Activated CD8-positive, alpha-beta memory T cell treated with anti-CD3 and anti-CD28 coated beads for 4 hours (primary cell): ENCODE results near the gene DENND6B.
"Not testable (repeated sequence)": the region's sequence is repeated elsewhere in the genome, so short reads cannot be mapped to it uniquely, and the experiment has no call there.

ENCODE experiments used
- DNase-seq, 2 donors: peaks; one replicate each; pipeline ENCODE4 v3.0.0-alpha.2; 2020; ENCODE audit warnings: low read depth in 2 of 2

DENND6B gene

GRCh38 chr22:50289151-50289941 is 37.5 kb downstream of the DENND6B start:
- no peak for DNase-seq

DNA sequence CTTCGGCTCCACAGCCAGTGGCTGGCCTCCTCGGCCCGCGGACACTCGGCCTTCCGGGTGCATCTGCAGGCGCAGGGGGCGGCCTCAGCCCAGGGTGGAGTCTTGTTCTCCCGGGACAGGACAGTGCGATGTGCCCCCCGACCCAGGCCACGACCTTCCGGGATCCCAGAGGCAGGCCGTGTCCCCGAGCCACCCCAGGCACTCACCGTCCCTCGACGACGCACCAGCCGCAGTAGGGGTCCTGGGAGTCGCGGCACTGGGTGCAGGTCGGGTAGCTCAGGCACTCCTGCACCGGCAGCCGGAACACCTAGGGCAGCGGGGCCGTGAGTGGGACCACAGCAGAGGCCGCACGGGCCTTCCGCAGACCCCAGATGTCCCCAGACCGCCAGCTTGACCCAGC is 39.1 kb downstream of the DENND6B start:
- no peak for DNase-seq

GRCh38 chr22:50286701-50287318 is 40.0 kb downstream of the DENND6B start:
- DNase-seq: no peak

GRCh38 chr22:50286275-50286674 is 40.5 kb downstream of the DENND6B start:
- no peak for DNase-seq

GRCh38 chr22:50285568-50286229 is 41.1 kb downstream of the DENND6B start:
- DNase-seq: no peak

DNA sequence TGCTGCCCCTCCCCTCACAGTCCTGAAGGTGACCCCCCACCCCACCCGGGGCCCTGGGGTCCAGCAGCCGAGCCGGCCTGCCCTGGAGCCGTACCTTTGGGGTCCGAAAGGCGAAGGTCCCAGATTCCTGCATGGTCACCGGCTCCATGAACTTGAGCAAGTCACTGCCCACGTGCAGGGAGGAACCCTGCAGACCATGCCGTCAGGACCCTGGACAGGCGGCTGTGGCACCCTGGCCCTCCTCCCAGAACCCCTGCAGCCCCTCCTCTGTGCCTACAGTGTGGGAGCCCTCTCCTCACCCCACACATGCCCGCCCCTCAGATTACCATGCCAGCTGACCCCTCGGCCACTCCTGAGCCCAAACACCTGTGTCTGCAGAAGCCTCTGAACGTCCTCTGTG is 42.3 kb downstream of the DENND6B start:
- DNase-seq: no peak

- DNase-seq: no peak
Measured at GRCh38 chr22:50283821-50284220, 43.0 kb downstream of the DENND6B start.

DNA sequence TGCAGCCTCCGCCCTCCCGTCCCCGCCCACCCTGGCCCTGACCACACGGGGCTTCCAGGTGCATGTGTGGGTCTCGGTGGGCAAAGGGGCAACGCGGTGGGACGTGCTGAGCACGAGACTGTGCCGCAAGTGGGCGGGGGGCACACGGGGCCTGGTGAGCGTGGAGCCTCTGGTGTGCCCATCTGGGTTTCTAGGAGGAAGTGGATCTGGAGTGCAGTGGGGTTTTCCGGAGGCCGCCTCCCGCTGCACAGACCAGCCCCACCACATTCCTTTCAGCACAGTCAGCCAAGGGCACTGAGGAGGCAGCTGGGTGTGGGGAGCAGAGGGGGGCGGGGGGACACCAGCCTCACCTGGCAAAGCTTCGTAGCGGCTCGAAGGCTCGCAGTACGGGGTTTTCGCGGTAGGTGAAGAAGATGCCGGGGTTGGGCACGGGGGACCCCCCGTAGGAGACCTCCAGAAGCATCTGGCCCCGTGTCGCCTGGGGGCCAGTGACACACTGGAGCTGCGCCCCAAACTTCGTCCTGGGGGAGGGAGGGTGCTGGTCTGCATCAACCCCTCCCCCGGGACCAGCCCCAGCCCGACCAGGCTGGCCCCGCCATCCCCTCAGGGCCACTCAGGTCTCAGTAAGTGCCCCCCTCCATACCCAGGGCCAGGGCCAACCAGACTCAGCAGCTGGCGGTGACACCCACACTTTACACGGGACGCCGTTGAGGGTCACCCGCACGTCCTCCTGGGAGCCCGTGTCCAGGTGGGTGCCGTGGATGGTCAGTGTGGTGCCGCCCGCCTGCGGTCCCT is 44.3 kb downstream of the DENND6B start:
- no peak for DNase-seq

DNA sequence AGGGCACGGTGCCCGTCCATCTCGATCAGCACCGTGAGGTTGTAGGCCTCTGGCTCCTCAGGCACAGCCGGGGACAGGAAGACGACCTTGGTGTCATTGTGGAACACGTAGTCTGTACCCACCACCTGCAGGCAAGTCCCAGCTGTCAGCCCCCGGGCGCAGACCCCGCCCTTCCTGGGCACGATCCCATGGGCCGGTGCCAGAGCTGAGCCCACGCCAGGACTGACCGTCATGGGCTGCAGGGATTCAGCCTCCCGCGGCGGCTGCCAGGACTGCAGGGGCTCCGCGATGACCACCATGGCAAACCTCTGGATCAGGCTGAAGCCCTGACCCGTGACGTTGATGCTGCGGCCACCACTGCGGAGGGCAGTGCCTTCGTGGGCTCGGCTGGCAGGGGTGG is 44.9 kb downstream of the DENND6B start:
- DNase-seq: no peak

DNA sequence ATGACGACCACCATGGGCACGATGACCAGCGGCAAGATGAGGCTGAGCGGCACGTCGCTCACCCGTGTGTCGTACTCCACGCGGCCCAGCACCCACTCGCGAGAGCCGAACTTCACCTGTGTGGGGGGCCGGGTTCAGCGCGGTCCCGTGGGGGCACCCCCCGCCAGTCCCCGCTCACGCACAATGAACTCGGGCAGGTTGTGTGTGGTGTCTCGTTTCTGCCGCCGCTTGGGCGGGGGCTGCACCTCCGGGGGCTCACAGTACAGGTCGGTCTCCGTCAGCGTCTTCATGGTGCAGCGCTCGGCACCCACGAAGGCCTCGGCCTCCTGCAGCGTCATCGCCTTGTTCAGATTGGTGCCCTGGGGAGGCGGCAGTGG is 45.4 kb downstream of the DENND6B start:
- no peak for DNase-seq

GRCh38 chr22:50280708-50281383 is 46.0 kb downstream of the DENND6B start:
- no peak for DNase-seq

DNA sequence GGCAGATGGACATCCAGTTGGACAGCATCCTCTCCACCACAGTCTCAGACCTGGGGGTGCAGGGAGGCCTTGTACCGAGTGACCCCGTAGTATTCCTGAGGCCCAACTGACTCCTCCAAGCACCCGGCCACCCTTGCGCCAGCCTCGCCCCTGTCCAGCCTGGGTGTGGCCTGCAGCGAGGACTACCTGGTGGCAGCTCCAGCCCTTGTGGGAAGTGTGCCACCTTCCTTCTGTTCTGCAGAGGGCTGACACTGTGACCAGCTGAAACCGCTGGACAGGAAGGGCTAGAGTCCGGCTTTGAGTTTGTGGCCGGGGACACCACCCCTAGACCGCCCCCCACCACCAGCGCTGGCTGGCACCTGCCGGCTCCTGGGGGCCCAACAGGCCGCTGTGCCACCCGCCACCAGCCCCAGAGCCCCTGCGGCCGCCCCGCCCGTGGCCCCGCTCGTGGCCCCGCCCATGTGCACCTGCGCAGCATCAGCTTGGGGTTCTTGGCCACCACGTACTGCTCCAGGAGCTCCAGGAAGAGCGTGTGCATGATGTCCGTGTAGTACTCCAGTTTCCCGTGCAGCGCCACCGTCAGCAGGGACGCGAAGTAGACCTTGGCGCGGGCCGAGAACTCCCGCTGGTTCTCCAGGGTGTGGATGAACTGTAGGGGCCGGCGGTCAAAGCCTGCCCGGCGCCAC is 46.6 kb downstream of the DENND6B start:
- DNase-seq: no peak

- DNase-seq: no peak
Measured at GRCh38 chr22:50278956-50279619, 47.7 kb downstream of the DENND6B start.

- no peak for DNase-seq
Measured at GRCh38 chr22:50278461-50278860, 48.4 kb downstream of the DENND6B start.

DNA sequence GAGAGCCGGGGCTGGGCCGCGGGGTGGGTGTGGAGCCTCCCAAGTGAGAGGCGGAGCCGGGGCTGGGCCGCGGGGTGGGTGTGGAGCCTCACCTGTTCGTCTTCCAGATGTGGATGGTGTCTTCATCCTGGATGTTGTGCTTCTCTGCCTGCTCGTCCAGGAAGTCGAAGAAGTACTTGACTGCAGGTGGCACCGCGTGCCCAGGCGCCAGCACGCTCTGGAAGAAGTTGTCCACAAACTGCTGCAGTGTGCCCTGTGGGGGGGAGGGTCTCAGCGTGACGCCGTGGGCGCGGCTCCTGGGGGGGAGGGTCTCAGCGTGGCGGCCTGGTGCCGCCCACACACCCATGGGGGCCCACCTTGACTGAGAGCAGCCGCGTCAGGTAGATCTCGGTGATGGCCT is 49.1 kb downstream of the DENND6B start:
- no peak for DNase-seq

DNA sequence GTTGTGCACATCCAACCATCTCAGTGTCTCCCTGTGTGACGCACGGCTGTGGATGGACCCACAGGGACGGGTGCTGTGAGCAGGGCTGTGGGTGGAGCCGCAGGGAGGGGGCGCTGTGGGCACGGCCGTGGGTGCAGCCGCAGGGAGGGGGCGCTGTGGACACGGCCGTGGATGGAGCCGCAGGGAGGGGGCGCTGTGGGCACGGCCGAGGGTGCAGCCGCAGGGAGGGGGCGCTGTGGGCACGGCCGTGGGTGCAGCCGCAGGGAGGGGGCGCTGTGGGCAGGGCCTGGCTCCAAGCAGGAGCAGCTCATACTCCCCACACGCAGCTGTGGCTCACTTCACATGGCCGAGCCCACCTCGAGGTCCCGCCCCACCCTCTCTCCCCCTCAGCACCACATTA is 50.7 kb downstream of the DENND6B start:
- DNase-seq: no peak

DNA sequence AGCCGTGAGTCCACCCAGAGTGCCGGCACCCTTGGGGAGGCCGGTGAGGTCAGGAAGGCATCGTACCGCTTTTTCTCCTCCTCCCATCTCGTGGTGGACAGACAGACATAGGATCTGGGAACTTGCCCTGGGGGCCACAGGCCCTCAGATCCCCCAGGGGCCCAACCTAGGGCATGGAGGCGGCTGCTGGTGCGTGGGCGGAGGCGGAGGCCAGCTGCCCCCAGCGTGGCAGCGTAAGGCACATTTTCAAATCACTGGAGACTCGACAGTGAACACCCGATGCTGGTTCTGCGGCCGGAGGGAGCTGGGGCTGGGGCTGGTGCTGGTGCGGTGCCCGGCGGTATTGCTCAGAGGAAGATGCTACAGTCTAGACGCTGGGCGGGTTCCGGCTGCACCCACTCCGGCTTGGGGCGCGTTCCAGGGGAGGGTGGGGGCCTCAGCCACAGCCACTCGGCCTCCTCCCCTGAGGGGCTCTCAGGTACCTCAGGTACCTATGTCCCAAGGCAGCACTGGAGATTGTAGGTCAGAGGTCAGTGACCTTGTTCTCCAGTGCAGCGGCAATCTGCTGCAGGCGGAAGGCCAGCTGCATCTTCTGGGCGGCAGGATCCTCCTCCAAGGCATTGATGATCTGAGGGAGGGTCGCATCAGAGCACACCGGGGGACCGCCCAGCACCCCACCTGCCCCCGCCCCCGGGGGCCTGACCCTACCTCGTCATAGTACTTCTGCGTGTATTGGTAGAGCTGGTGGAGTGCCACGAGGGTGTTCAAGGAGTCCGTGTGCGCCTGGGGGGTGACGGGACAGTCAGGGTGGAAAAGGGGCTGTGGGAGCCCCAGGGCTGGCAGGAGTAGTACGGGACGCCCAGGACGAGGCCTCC is 51.4 kb downstream of the DENND6B start:
- no peak for DNase-seq

- DNase-seq: no peak
Measured at GRCh38 chr22:50274771-50275170, 52.0 kb downstream of the DENND6B start.

GRCh38 chr22:50274311-50274710 is 52.5 kb downstream of the DENND6B start:
- no peak for DNase-seq

GRCh38 chr22:50273781-50274180 is 53.0 kb downstream of the DENND6B start:
- DNase-seq: not testable (repeated sequence)
